Spleen (tissue), 7 donors: ENCODE data around the gene MRPL40.

Experiments
- POLR2A ChIP-seq, 3 donors: fragments of 450-650 bp; IDR thresholded peaks; one replicate each; pipeline ENCODE4 v1.5.1; 2017; ENCODE audit warnings: antibody characterized with exemption in 3 of 3, mild to moderate bottlenecking in 1 of 3
- TF ChIP-seq, protein P1 (sequence below), 11 experiments: fragments of 200-600 bp in 7 of 11; fragments of 450-650 bp in 4 of 11; sonication (generic) in 4 of 11; IDR thresholded peaks in 8 of 11; conservative IDR thresholded peaks in 3 of 11; 1 replicate in 7 of 11; 2 replicates in 4 of 11; pipeline versions ENCODE4 v1.4.0 to v1.8.0; 2016 to 2021; ENCODE audit warnings: antibody characterized with exemption in 11 of 11, inconsistent platforms in 4 of 11, mild to moderate bottlenecking in 1 of 11
- donor health status: DM: no; HTN: no; CAD: no; lungs with moderate emphysema.
- donor health status: DM: no; HTN: no; CAD: no.
- donor health status: DM: no; HTN: no; CAD: no.

DNA sequence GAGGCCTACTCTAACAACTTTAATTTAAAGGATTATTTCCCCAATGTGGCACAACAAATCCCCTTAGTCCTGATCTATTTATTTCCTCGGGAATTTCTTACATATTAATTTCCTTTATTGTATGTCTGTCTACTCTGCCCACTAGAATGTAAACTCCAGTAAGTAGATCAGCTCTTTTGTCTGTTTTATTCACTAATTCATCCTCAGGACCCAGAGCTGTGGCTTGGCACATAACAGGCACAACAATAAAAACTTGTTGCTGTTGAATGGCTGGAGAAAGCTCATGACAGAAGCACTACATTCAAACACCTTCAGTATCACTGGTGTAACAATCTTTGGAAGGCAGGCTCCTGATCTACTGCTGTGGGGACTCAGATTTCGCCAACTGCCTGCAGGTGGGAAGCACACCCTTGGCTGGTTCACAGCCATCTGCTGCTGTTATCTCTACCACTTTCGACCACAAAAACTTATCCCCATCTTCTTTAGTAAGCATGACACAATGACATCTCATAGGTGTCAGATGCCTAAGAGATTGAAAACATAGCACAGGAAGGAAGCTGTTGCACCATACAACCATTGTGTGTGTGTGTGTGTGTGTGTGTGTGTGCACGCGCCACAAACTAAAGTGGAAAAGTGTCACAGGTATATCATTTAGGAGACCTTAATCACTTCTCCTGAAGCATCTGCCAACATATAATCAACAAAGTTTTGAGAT is 12.7 kb upstream of the MRPL40 start:
- TF ChIP-seq, protein P1, sequence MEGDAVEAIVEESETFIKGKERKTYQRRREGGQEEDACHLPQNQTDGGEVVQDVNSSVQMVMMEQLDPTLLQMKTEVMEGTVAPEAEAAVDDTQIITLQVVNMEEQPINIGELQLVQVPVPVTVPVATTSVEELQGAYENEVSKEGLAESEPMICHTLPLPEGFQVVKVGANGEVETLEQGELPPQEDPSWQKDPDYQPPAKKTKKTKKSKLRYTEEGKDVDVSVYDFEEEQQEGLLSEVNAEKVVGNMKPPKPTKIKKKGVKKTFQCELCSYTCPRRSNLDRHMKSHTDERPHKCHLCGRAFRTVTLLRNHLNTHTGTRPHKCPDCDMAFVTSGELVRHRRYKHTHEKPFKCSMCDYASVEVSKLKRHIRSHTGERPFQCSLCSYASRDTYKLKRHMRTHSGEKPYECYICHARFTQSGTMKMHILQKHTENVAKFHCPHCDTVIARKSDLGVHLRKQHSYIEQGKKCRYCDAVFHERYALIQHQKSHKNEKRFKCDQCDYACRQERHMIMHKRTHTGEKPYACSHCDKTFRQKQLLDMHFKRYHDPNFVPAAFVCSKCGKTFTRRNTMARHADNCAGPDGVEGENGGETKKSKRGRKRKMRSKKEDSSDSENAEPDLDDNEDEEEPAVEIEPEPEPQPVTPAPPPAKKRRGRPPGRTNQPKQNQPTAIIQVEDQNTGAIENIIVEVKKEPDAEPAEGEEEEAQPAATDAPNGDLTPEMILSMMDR (IDR thresholded peaks at IDR 0.05 in 8 of 11, conservative IDR thresholded peaks at IDR 0.05 in 3 of 11), result no peak
- no peak for TF ChIP-seq POLR2A (IDR thresholded peaks at IDR 0.05)
